Measurements from ENCODE around the gene CNGA3. TPM values are rescaled to one million over a fixed set of nuclear protein-coding genes. Genes with fewer than 3 reads are reported as not detected.

Gene CNGA3
- total RNA-seq, 1 experiment from 2014 or later, result not detected

- no peaks in the 10 kb centered on the region for H4K20me1 ChIP-seq (ENCODE audit: low read length)
- H3K9me3 ChIP-seq (ENCODE audit: low read length), result 0 out of 2 replicates have a peak, but pooled peaks cover under 1% of the 10 kb centered on the region
- H3K4me2 ChIP-seq (ENCODE audit: low read length), result no peak overlapping the region
- no peak for ATAC-seq
- H3K9me2 ChIP-seq (replicated peaks; ENCODE audit: low read length), result no peaks in the 10 kb centered on the region
- H2AFZ ChIP-seq (ENCODE audit: low read length), result no peak overlapping the region
- POLR2A ChIA-PET (ENCODE audit: unreplicated experiment), result no interaction called here
- H3K4me1 ChIP-seq (ENCODE audit: insufficient read depth, low read length), result no peaks in the 10 kb centered on the region; the same call in 1 of the 2 replicates
- TF ChIP-seq EZH2phosphoT487 (IDR thresholded peaks at IDR 0.05; ENCODE audit: borderline replicate concordance, low read length), result no peak
- TF ChIP-seq EZH2 (IDR thresholded peaks at IDR 0.05; ENCODE audit: low read length, unreplicated experiment), result no peak
- no peak for TF ChIP-seq CTCF (conservative IDR thresholded peaks at IDR 0.05; ENCODE audit: low read depth, low read length)
- intact Hi-C loops (cut with micrococcal nuclease), result no loop called here
- no peaks in the 10 kb centered on the region for H3F3A ChIP-seq (ENCODE audit: low read length, unreplicated experiment)
- no peak for DNase-seq
- no peak overlapping the region for H3K9ac ChIP-seq (ENCODE audit: low read length)
- H3K27ac ChIP-seq (ENCODE audit: low read length), result no peak overlapping the region
- H3K4me3 ChIP-seq (ENCODE audit: low read length), result no peak overlapping the region
- CTCF ChIA-PET, result no interaction called here
- H3K79me2 ChIP-seq (ENCODE audit: low read length), result no peaks in the 10 kb centered on the region
- no peaks in the 10 kb centered on the region; the same call in 1 of the 2 replicates for H3K27me3 ChIP-seq (ENCODE audit: low read length)
- BruUV-seq (replicated peaks), result no TSS peak
- no peaks in the 10 kb centered on the region for H3K36me3 ChIP-seq (ENCODE audit: low read depth, low read length)
Observed at GRCh38 chr2:98374286-98374685, 28.0 kb downstream of the CNGA3 start.

GRCh38 chr2:98374958-98375570 is 28.8 kb downstream of the CNGA3 start:
- H3K4me1 ChIP-seq (ENCODE audit: insufficient read depth, low read length), result no peaks in the 10 kb centered on the region; the same call in 1 of the 2 replicates
- H4K20me1 ChIP-seq (ENCODE audit: low read length), result no peaks in the 10 kb centered on the region
- H3F3A ChIP-seq (ENCODE audit: low read length, unreplicated experiment), result no peaks in the 10 kb centered on the region
- BruUV-seq (replicated peaks), result no TSS peak
- POLR2A ChIA-PET (ENCODE audit: unreplicated experiment), result no interaction called here
- intact Hi-C loops (cut with micrococcal nuclease), result no loop called here
- CTCF ChIA-PET, result no interaction called here
- no peak for TF ChIP-seq EZH2phosphoT487 (IDR thresholded peaks at IDR 0.05; ENCODE audit: borderline replicate concordance, low read length)
- no peak for TF ChIP-seq CTCF (conservative IDR thresholded peaks at IDR 0.05; ENCODE audit: low read depth, low read length)
- H3K36me3 ChIP-seq (ENCODE audit: low read depth, low read length), result no peaks in the 10 kb centered on the region
- H3K79me2 ChIP-seq (ENCODE audit: low read length), result no peaks in the 10 kb centered on the region
- H3K27ac ChIP-seq (ENCODE audit: low read length), result no peak overlapping the region
- no peak overlapping the region for H3K9ac ChIP-seq (ENCODE audit: low read length)
- no peaks in the 10 kb centered on the region for H3K9me2 ChIP-seq (replicated peaks; ENCODE audit: low read length)
- no peaks in the 10 kb centered on the region for H3K9me3 ChIP-seq (ENCODE audit: low read length)
- H3K4me2 ChIP-seq (ENCODE audit: low read length), result no peak overlapping the region
- no peak for ATAC-seq
- no peaks in the 10 kb centered on the region; the same call in 1 of the 2 replicates for H3K27me3 ChIP-seq (ENCODE audit: low read length)
- no peak overlapping the region for H3K4me3 ChIP-seq (ENCODE audit: low read length)
- H2AFZ ChIP-seq (ENCODE audit: low read length), result no peak overlapping the region
- DNase-seq, result no peak

GRCh38 chr2:98376301-98376910 is 30.1 kb downstream of the CNGA3 start:
- Histone ChIP-seq H3K79me2 (ENCODE audit: low read length) (no peaks in the 10 kb centered on the region), H3K4me1 (ENCODE audit: insufficient read depth, low read length) (no peaks in the 10 kb centered on the region; the same call in 1 of the 2 replicates), H3K4me2 (ENCODE audit: low read length) (no peak overlapping the region), H2AFZ (ENCODE audit: low read length) (no peak overlapping the region), H3K9me3 (ENCODE audit: low read length) (no peaks in the 10 kb centered on the region), H3K9ac (ENCODE audit: low read length) (no peak overlapping the region), H3F3A (ENCODE audit: low read length, unreplicated experiment) (no peaks in the 10 kb centered on the region), H3K4me3 (ENCODE audit: low read length) (no peak overlapping the region), H3K27ac (ENCODE audit: low read length) (no peak overlapping the region), H3K9me2 (replicated peaks; ENCODE audit: low read length) (no peaks in the 10 kb centered on the region), H3K27me3 (ENCODE audit: low read length) (no peaks in the 10 kb centered on the region; the same call in 1 of the 2 replicates), H3K36me3 (ENCODE audit: low read depth, low read length) (no peaks in the 10 kb centered on the region), H4K20me1 (ENCODE audit: low read length) (no peaks in the 10 kb centered on the region)
- ChIA-PET CTCF (no interaction called here), POLR2A (ENCODE audit: unreplicated experiment) (no interaction called here)
- no peak for TF ChIP-seq CTCF (conservative IDR thresholded peaks at IDR 0.05; ENCODE audit: low read depth, low read length)
- TF ChIP-seq EZH2 (IDR thresholded peaks at IDR 0.05; ENCODE audit: low read length, unreplicated experiment), result no peak
- no peak for TF ChIP-seq EZH2phosphoT487 (IDR thresholded peaks at IDR 0.05; ENCODE audit: borderline replicate concordance, low read length)
- DNase-seq, result no peak
- no TSS peak for BruUV-seq (replicated peaks)
- intact Hi-C loops (cut with micrococcal nuclease), result no loop called here
- no peak for ATAC-seq

Data from PC-3 (cell line).